IPS-15b (cell line): ENCODE measurements around the gene TLR4.

Experiments
- H3K27me3 ChIP-seq: one replicate; pipeline ENCODE4 v1.6.1; 2013; ENCODE audit warnings: low read length; ENCODE audit not compliant: control insufficient read depth, insufficient read depth
- H3K36me3 ChIP-seq: one replicate; pipeline ENCODE4 v1.6.1; 2013; ENCODE audit warnings: low read length; ENCODE audit not compliant: control insufficient read depth, insufficient read depth
- H3K4me1 ChIP-seq: one replicate; pipeline ENCODE4 v1.6.1; 2013; ENCODE audit warnings: mild to moderate bottlenecking, low read length; ENCODE audit not compliant: control insufficient read depth, insufficient read depth
- H3K4me3 ChIP-seq: one replicate; pipeline ENCODE4 v1.5.1; 2013; ENCODE audit warnings: low read depth, low read length
- H3K9ac ChIP-seq: one replicate; pipeline ENCODE4 v1.6.1; 2013; ENCODE audit warnings: low read depth, mild to moderate bottlenecking, low read length
- H3K9me3 ChIP-seq: one replicate; pipeline ENCODE4 v1.6.1; 2013; ENCODE audit warnings: mild to moderate bottlenecking, low read length; ENCODE audit not compliant: control insufficient read depth, insufficient read depth

TLR4 gene

GRCh38 chr9:117687532-117687931, 16.7 kb upstream of the TLR4 start:
- H3K4me3 ChIP-seq: no peak overlapping the region
- no peaks in the 10 kb centered on the region for H3K27me3 ChIP-seq
- H3K36me3 ChIP-seq: no peaks in the 10 kb centered on the region
- H3K9ac ChIP-seq: no peak overlapping the region
- no peaks in the 10 kb centered on the region for H3K4me1 ChIP-seq
- no peaks in the 10 kb centered on the region for H3K9me3 ChIP-seq

DNA sequence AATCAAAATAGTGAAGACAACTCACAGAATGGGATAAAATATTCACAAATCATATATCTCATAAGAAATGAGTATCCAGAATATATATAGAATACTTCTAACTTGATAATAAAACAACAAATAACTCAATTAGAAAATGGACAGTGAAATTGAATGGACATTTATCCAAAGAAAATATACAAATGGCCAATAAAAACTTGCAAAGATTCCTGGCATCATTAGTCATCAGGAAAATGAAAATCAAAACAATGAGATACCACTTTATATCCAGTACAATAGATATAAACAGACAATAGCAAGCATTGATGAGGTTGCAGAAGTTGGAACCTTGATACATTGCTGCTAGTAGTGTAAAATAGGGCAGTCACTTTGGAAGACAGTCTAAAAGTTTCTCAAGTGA, 12.8 kb upstream of the TLR4 start:
- no peaks in the 10 kb centered on the region for H3K4me1 ChIP-seq
- H3K9me3 ChIP-seq: no peaks in the 10 kb centered on the region
- no peaks in the 10 kb centered on the region for H3K27me3 ChIP-seq
- H3K4me3 ChIP-seq: no peak overlapping the region
- no peaks in the 10 kb centered on the region for H3K36me3 ChIP-seq
- no peak overlapping the region for H3K9ac ChIP-seq

- Histone ChIP-seq H3K9me3 (no peaks in the 10 kb centered on the region), H3K9ac (no peak overlapping the region), H3K4me3 (no peak overlapping the region), H3K36me3 (no peaks in the 10 kb centered on the region), H3K4me1 (no peaks in the 10 kb centered on the region), H3K27me3 (no peaks in the 10 kb centered on the region)
Observed at GRCh38 chr9:117696154-117696553, 8.0 kb upstream of the TLR4 start.

- H3K9me3 ChIP-seq: no peaks in the 10 kb centered on the region
- no peaks in the 10 kb centered on the region for H3K36me3 ChIP-seq
- H3K9ac ChIP-seq: no peak overlapping the region
- no peaks in the 10 kb centered on the region for H3K27me3 ChIP-seq
- no peaks in the 10 kb centered on the region for H3K4me1 ChIP-seq
- H3K4me3 ChIP-seq: no peak overlapping the region
Observed at GRCh38 chr9:117697046-117697445, 7.2 kb upstream of the TLR4 start.

DNA sequence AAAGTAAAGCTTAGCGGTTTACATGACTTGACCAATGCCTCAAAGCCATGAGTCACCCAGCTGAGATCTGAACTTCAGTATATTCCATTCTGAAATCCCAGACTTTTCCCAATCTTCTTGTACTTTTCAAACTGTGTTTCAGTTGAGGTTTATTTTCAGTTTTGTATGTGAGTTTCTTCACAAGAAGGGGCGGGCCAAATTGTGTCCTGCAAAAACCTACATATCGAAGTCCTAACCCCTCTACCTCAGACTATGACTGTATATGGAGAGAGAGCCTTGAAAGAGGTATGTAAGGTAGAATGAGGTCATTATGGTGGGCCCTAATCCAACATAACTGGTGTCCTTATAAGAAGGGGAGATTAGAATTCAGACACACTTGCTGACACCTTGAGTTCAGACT, 666 bp upstream of the TLR4 start:
- H3K4me1 ChIP-seq: no peaks in the 10 kb centered on the region
- H3K9ac ChIP-seq: no peak overlapping the region
- no peaks in the 10 kb centered on the region for H3K9me3 ChIP-seq
- no peak overlapping the region for H3K4me3 ChIP-seq
- no peaks in the 10 kb centered on the region for H3K27me3 ChIP-seq
- no peaks in the 10 kb centered on the region for H3K36me3 ChIP-seq

- Histone ChIP-seq H3K4me3 (no peak overlapping the region), H3K9ac (no peak overlapping the region), H3K4me1 (no peaks in the 10 kb centered on the region), H3K27me3 (no peaks in the 10 kb centered on the region), H3K9me3 (no peaks in the 10 kb centered on the region), H3K36me3 (no peaks in the 10 kb centered on the region)
Observed at GRCh38 chr9:117704597-117704996, 394 bp downstream of the TLR4 start.

- Histone ChIP-seq H3K27me3 (no peaks in the 10 kb centered on the region), H3K4me3 (no peak overlapping the region), H3K9me3 (no peaks in the 10 kb centered on the region), H3K4me1 (no peaks in the 10 kb centered on the region), H3K36me3 (no peaks in the 10 kb centered on the region), H3K9ac (no peak overlapping the region)
Observed at GRCh38 chr9:117705386-117705785, 1.2 kb downstream of the TLR4 start.

DNA sequence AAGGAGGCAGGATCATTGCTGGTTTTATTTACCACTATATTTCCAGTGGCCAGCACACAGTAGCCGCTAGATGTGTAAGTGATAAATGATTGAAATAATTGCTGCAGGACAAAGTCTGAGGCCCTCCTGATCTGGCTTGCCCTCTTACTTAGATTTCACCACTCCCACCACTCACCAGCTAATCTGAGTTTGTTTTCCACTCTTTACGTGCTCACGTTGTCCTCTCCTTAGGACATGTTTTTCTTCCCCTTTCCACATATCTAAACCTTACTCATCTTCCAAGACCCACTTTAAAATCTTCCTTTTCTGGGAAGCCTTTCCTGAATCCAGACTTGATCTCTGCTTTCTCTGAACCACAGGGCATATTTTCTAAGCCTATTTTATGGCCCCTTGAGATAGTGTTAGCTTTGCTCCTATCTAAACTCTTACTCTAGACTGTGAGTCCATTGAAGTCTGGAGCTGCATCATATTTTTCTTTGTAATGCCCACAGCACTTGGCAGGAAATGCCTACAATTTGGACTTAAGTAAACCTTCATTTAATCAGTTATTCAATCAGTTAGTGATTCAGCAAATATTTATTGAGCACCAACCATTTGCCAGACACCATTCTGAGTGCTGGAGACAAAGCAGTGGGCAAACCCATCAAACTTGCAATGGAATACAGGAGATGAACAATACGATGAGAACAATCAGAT, 2.4 kb downstream of the TLR4 start:
- H3K36me3 ChIP-seq: no peaks in the 10 kb centered on the region
- no peak overlapping the region for H3K4me3 ChIP-seq
- H3K9me3 ChIP-seq: no peaks in the 10 kb centered on the region
- H3K9ac ChIP-seq: no peak overlapping the region
- no peaks in the 10 kb centered on the region for H3K27me3 ChIP-seq
- no peaks in the 10 kb centered on the region for H3K4me1 ChIP-seq

- H3K36me3 ChIP-seq: no peaks in the 10 kb centered on the region
- no peaks in the 10 kb centered on the region for H3K27me3 ChIP-seq
- H3K9ac ChIP-seq: no peak overlapping the region
- H3K9me3 ChIP-seq: no peaks in the 10 kb centered on the region
- no peaks in the 10 kb centered on the region for H3K4me1 ChIP-seq
- no peak overlapping the region for H3K4me3 ChIP-seq
Observed at GRCh38 chr9:117707561-117707960, 3.4 kb downstream of the TLR4 start.

- no peaks in the 10 kb centered on the region for H3K36me3 ChIP-seq
- H3K27me3 ChIP-seq: no peaks in the 10 kb centered on the region
- H3K4me3 ChIP-seq: no peak overlapping the region
- no peaks in the 10 kb centered on the region for H3K4me1 ChIP-seq
- no peaks in the 10 kb centered on the region for H3K9me3 ChIP-seq
- no peak overlapping the region for H3K9ac ChIP-seq
Observed at GRCh38 chr9:117709936-117710335, 5.7 kb downstream of the TLR4 start.

DNA sequence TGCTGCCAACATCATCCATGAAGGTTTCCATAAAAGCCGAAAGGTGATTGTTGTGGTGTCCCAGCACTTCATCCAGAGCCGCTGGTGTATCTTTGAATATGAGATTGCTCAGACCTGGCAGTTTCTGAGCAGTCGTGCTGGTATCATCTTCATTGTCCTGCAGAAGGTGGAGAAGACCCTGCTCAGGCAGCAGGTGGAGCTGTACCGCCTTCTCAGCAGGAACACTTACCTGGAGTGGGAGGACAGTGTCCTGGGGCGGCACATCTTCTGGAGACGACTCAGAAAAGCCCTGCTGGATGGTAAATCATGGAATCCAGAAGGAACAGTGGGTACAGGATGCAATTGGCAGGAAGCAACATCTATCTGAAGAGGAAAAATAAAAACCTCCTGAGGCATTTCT, 10.1 kb downstream of the TLR4 start:
- no peaks in the 10 kb centered on the region for H3K27me3 ChIP-seq
- H3K9ac ChIP-seq: no peak overlapping the region
- H3K4me3 ChIP-seq: no peak overlapping the region
- H3K36me3 ChIP-seq: no peaks in the 10 kb centered on the region
- H3K9me3 ChIP-seq: no peaks in the 10 kb centered on the region
- no peaks in the 10 kb centered on the region for H3K4me1 ChIP-seq

GRCh38 chr9:117715411-117715989, 11.3 kb downstream of the TLR4 start:
- no peaks in the 10 kb centered on the region for H3K36me3 ChIP-seq
- no peak overlapping the region for H3K4me3 ChIP-seq
- no peaks in the 10 kb centered on the region for H3K9me3 ChIP-seq
- H3K4me1 ChIP-seq: no peaks in the 10 kb centered on the region
- H3K9ac ChIP-seq: no peak overlapping the region
- no peaks in the 10 kb centered on the region for H3K27me3 ChIP-seq
